Kidney (tissue), 14 donors: ENCODE measurements around the gene LGR6. TPM values are rescaled to one million over a fixed set of nuclear protein-coding genes. Genes with fewer than 3 reads are reported as not detected.

Experiments
- DNase-seq, 5 donors: peaks; one replicate each; pipeline ENCODE4 v3.0.0-alpha.2; 2013 to 2020
- FAIRE-seq: peaks from 2 replicates; lab custom pipeline; 2012; peaks lifted over from hg19 to GRCh38; lab: Jason Lieb, UNC
- H3K27ac ChIP-seq, 2 donors: one replicate each; pipeline ENCODE4 v1.7.0; 2013; ENCODE audit warnings: low read depth in 2 of 2, low read length in 2 of 2, inconsistent platforms in 1 of 2
- H3K27me3 ChIP-seq: one replicate; pipeline ENCODE4 v1.7.1; 2013; ENCODE audit warnings: low read length, inconsistent platforms; ENCODE audit not compliant: control insufficient read depth, insufficient read depth
- H3K36me3 ChIP-seq, 3 donors: one replicate each; pipeline versions ENCODE4 v1.7.0 to v1.7.1; 2013; ENCODE audit warnings: low read length in 3 of 3, control low read depth in 1 of 3, inconsistent platforms in 1 of 3; ENCODE audit not compliant: insufficient read depth in 3 of 3, control insufficient read depth in 2 of 3
- H3K4me1 ChIP-seq, 3 donors: one replicate each; pipeline versions ENCODE4 v1.7.0 to v1.7.1; 2013; ENCODE audit warnings: low read length in 3 of 3, inconsistent platforms in 1 of 3, low read depth in 1 of 3; ENCODE audit not compliant: control insufficient read depth in 2 of 3, insufficient read depth in 2 of 3
- H3K4me3 ChIP-seq, 3 donors: one replicate each; pipeline versions ENCODE4 v1.7.0 to v1.8.1; 2013; ENCODE audit warnings: low read length in 3 of 3, control low read depth in 1 of 3, inconsistent platforms in 1 of 3
- H3K9ac ChIP-seq, 3 donors: one replicate each; pipeline versions ENCODE4 v1.7.0 to v1.7.1; 2013; ENCODE audit warnings: low read length in 3 of 3, control low read depth in 1 of 3, inconsistent platforms in 1 of 3
- H3K9me3 ChIP-seq, 3 donors: one replicate each; pipeline versions ENCODE4 v1.7.0 to v1.7.1; 2013; ENCODE audit warnings: low read length in 3 of 3, control low read depth in 1 of 3, inconsistent platforms in 1 of 3; ENCODE audit not compliant: control insufficient read depth in 2 of 3, insufficient read depth in 1 of 3
- CTCF ChIP-seq: IDR thresholded peaks from 3 replicates; pipeline ENCODE4 v1.5.1; 2012; ENCODE audit warnings: mild to moderate bottlenecking, moderate library complexity, borderline replicate concordance; ENCODE audit not compliant: insufficient read depth; ENCODE audit errors: extremely low read depth
- intact Hi-C: fragments of 100-400 bp; cut with DNase I; formaldehyde crosslinking; loops from one replicate; pipeline ENCODE4 v1.11.1; 2022
- polyA plus RNA-seq: library from polyadenylated mRNA; stranded (reverse); fragments of 350-450 nt; fragmentation: Illumina TruSeq; extraction: RNeasy Lipid Tissue Mini Kit (QIAGEN cat#74804); gene quantifications from one replicate; pipeline ENCODE4 v1.2.3, GENCODE V29; 2014; ENCODE audit warnings: low read depth, low replicate concordance; ENCODE audit not compliant: insufficient read depth
- total RNA-seq: library from RNA; stranded (reverse); fragmentation: NEBNext Ultra II Directional; extraction: Animal tissue kit (Norgen Biotek cat#: 25700); gene quantifications from one replicate; pipeline ENCODE4 v1.2.1, GENCODE V29; 2021
- donor health status: control.
- donor health status: control.
- donor health status: control.
- donor health status: control.
- donor health status: control.
- donor health status: DM: yes; HTN: yes; CAD: no.
- donor health status: Normal renal cell carcinoma (clear cell type).

LGR6 gene
- total and polyA plus RNA-seq, 2 donors from 2014 or later, result 1.8 to 4.1 TPM

GRCh38 chr1:202275061-202275770 is 81.6 kb downstream of the LGR6 start:
- no peak for FAIRE-seq
- Histone ChIP-seq H3K27ac (no peak overlapping the region), H3K9ac (no peak overlapping the region), H3K27me3 (no peaks in the 10 kb centered on the region), H3K36me3 (no peaks in the 10 kb centered on the region), H3K4me1 (no peaks in the 10 kb centered on the region), H3K4me3 (no peak overlapping the region), H3K9me3 (no peaks in the 10 kb centered on the region)
- no peak for DNase-seq
- intact Hi-C loops, result no loop called here
- no peak for TF ChIP-seq CTCF

GRCh38 chr1:202276081-202276715 is 82.6 kb downstream of the LGR6 start:
- intact Hi-C loops, result no loop called here
- TF ChIP-seq CTCF, result no peak
- no peaks in the 10 kb centered on the region for H3K27me3 ChIP-seq
- peaks cover 0 to 2% (median 0%) of the 10 kb centered on the region in 3 donors for H3K4me1 ChIP-seq
- FAIRE-seq (no peak), DNase-seq (no peak)
- no peak overlapping the region for H3K27ac ChIP-seq
- no peaks in the 10 kb centered on the region for H3K9me3 ChIP-seq
- no peak overlapping the region for H3K9ac ChIP-seq
- H3K4me3 ChIP-seq, result no peak overlapping the region
- H3K36me3 ChIP-seq, result no peaks in the 10 kb centered on the region

- intact Hi-C loops, result no loop called here
- no peaks in the 10 kb centered on the region for H3K9me3 ChIP-seq
- no peak overlapping the region for H3K9ac ChIP-seq
- H3K4me3 ChIP-seq, result no peak overlapping the region
- H3K27me3 ChIP-seq, result no peaks in the 10 kb centered on the region
- no peaks in the 10 kb centered on the region for H3K36me3 ChIP-seq
- H3K4me1 ChIP-seq, result peaks cover 0 to 4% (median 0%) of the 10 kb centered on the region in 3 donors
- no peak for TF ChIP-seq CTCF
- FAIRE-seq (no peak), DNase-seq (no peak)
- no peak overlapping the region for H3K27ac ChIP-seq
These were observed 83.3 kb downstream of the LGR6 start for GRCh38 chr1:202276920-202277319.
